Measurements from ENCODE around the gene CCDC85C.

Gene CCDC85C

GRCh38 chr14:99513946-99514551 is 90.0 kb downstream of the CCDC85C start:
- no peak for DNase-seq (ENCODE audit: low read depth, low spot score)

GRCh38 chr14:99513183-99513694 is 90.8 kb downstream of the CCDC85C start:
- DNase-seq (ENCODE audit: low read depth, low spot score), result no peak
- no peak for TF ChIP-seq POLR2AphosphoS5 (IDR thresholded peaks at IDR 0.05; ENCODE audit: borderline replicate concordance, low read depth, low read length)
- no peak for TF ChIP-seq FOXP2 (optimal IDR thresholded peaks at IDR 0.05; ENCODE audit: control extremely low read depth, extremely low read length, insufficient read depth)
- no peak for TF ChIP-seq EZH2 (IDR thresholded peaks at IDR 0.05)
- Histone ChIP-seq H3K4me3 (no peak overlapping the region), H3K27ac (no peak overlapping the region), H3K9ac (ENCODE audit: insufficient read length) (no peak overlapping the region), H3K36me3 (ENCODE audit: insufficient read depth, low read length) (peaks cover 32% of the 10 kb centered on the region; the same call in 1 of the 2 replicates), H3K9me3 (ENCODE audit: low read depth, low read length) (no peaks in the 10 kb centered on the region)

More at GRCh38 chr14:99513946-99514551, 90.0 kb downstream of the CCDC85C start:
- Histone ChIP-seq H3K9me3 (ENCODE audit: low read depth, low read length) (no peaks in the 10 kb centered on the region), H3K9ac (ENCODE audit: insufficient read length) (no peak overlapping the region), H3K36me3 (ENCODE audit: insufficient read depth, low read length) (peaks cover 23% of the 10 kb centered on the region; the same call in 1 of the 2 replicates), H3K4me3 (no peak overlapping the region), H3K27ac (no peak overlapping the region)
- TF ChIP-seq POLR2AphosphoS5 (IDR thresholded peaks at IDR 0.05; ENCODE audit: borderline replicate concordance, low read depth, low read length) (no peak), EZH2 (IDR thresholded peaks at IDR 0.05) (no peak), FOXP2 (optimal IDR thresholded peaks at IDR 0.05; ENCODE audit: control extremely low read depth, extremely low read length, insufficient read depth) (no peak)

- Histone ChIP-seq H3K9ac (ENCODE audit: insufficient read length) (no peak overlapping the region), H3K36me3 (ENCODE audit: insufficient read depth, low read length) (peaks cover 37% of the 10 kb centered on the region; the same call in 1 of the 2 replicates), H3K27ac (peak overlapping the region; percentile 71; the same call in 1 of the 2 replicates)
Observed at GRCh38 chr14:99512571-99513182, 91.3 kb downstream of the CCDC85C start.

GRCh38 chr14:99512110-99512449 is 91.9 kb downstream of the CCDC85C start:
- TF ChIP-seq FOXP2 (optimal IDR thresholded peaks at IDR 0.05; ENCODE audit: control extremely low read depth, extremely low read length, insufficient read depth) (no peak), POLR2AphosphoS5 (IDR thresholded peaks at IDR 0.05; ENCODE audit: borderline replicate concordance, low read depth, low read length) (no peak), EZH2 (IDR thresholded peaks at IDR 0.05) (no peak)
- H3K9ac ChIP-seq (ENCODE audit: insufficient read length), result no peak overlapping the region
- peak overlapping the region; percentile 71 for H3K27ac ChIP-seq
- no peaks in the 10 kb centered on the region for H3K9me3 ChIP-seq (ENCODE audit: low read depth, low read length)
- peaks cover 43% of the 10 kb centered on the region for H3K36me3 ChIP-seq (ENCODE audit: insufficient read depth, low read length)
- H3K4me3 ChIP-seq, result no peak overlapping the region
- DNase-seq (ENCODE audit: low read depth, low spot score), result no peak

More at GRCh38 chr14:99512571-99513182, 91.3 kb downstream of the CCDC85C start:
- Histone ChIP-seq H3K9me3 (ENCODE audit: low read depth, low read length) (no peaks in the 10 kb centered on the region), H3K4me3 (no peak overlapping the region)
- no peak for TF ChIP-seq FOXP2 (optimal IDR thresholded peaks at IDR 0.05; ENCODE audit: control extremely low read depth, extremely low read length, insufficient read depth)
- TF ChIP-seq POLR2AphosphoS5 (IDR thresholded peaks at IDR 0.05; ENCODE audit: borderline replicate concordance, low read depth, low read length), result no peak
- no peak for TF ChIP-seq EZH2 (IDR thresholded peaks at IDR 0.05)
- no peak for DNase-seq (ENCODE audit: low read depth, low spot score)

- no peak for DNase-seq (ENCODE audit: low read depth, low spot score)
- peaks cover 48% of the 10 kb centered on the region for H3K36me3 ChIP-seq (ENCODE audit: insufficient read depth, low read length)
- H3K9me3 ChIP-seq (ENCODE audit: low read depth, low read length), result no peaks in the 10 kb centered on the region
- no peak overlapping the region for H3K9ac ChIP-seq (ENCODE audit: insufficient read length)
- H3K4me3 ChIP-seq, result no peak overlapping the region
- no peak for TF ChIP-seq FOXP2 (optimal IDR thresholded peaks at IDR 0.05; ENCODE audit: control extremely low read depth, extremely low read length, insufficient read depth)
- no peak for TF ChIP-seq POLR2AphosphoS5 (IDR thresholded peaks at IDR 0.05; ENCODE audit: borderline replicate concordance, low read depth, low read length)
- TF ChIP-seq EZH2 (IDR thresholded peaks at IDR 0.05), result no peak
- peak overlapping the region; percentile 71 for H3K27ac ChIP-seq
Observed at GRCh38 chr14:99511421-99512109, 92.4 kb downstream of the CCDC85C start.

GRCh38 chr14:99510556-99511139 is 93.4 kb downstream of the CCDC85C start:
- H3K4me3 ChIP-seq, result no peak overlapping the region
- peaks cover 57% of the 10 kb centered on the region for H3K36me3 ChIP-seq (ENCODE audit: insufficient read depth, low read length)
- peak overlapping the region; percentile 71 for H3K27ac ChIP-seq
- TF ChIP-seq EZH2 (IDR thresholded peaks at IDR 0.05) (no peak), FOXP2 (optimal IDR thresholded peaks at IDR 0.05; ENCODE audit: control extremely low read depth, extremely low read length, insufficient read depth) (no peak), POLR2AphosphoS5 (IDR thresholded peaks at IDR 0.05; ENCODE audit: borderline replicate concordance, low read depth, low read length) (no peak)
- no peak overlapping the region for H3K9ac ChIP-seq (ENCODE audit: insufficient read length)
- no peaks in the 10 kb centered on the region for H3K9me3 ChIP-seq (ENCODE audit: low read depth, low read length)
- no peak for DNase-seq (ENCODE audit: low read depth, low spot score)

GRCh38 chr14:99509871-99510555 is 94.0 kb downstream of the CCDC85C start:
- Histone ChIP-seq H3K27ac (no peak overlapping the region), H3K4me3 (no peak overlapping the region), H3K9ac (ENCODE audit: insufficient read length) (no peak overlapping the region), H3K36me3 (ENCODE audit: insufficient read depth, low read length) (peaks cover 61% of the 10 kb centered on the region), H3K9me3 (ENCODE audit: low read depth, low read length) (no peaks in the 10 kb centered on the region)
- no peak for DNase-seq (ENCODE audit: low read depth, low spot score)
- no peak for TF ChIP-seq EZH2 (IDR thresholded peaks at IDR 0.05)
- no peak; the same call in 1 of the 2 replicates for TF ChIP-seq POLR2AphosphoS5 (IDR thresholded peaks at IDR 0.05; ENCODE audit: borderline replicate concordance, low read depth, low read length)
- TF ChIP-seq FOXP2 (optimal IDR thresholded peaks at IDR 0.05; ENCODE audit: control extremely low read depth, extremely low read length, insufficient read depth), result no peak

All from SK-N-MC (cell line).